ENCODE measurements around the gene APOL2.

DNA sequence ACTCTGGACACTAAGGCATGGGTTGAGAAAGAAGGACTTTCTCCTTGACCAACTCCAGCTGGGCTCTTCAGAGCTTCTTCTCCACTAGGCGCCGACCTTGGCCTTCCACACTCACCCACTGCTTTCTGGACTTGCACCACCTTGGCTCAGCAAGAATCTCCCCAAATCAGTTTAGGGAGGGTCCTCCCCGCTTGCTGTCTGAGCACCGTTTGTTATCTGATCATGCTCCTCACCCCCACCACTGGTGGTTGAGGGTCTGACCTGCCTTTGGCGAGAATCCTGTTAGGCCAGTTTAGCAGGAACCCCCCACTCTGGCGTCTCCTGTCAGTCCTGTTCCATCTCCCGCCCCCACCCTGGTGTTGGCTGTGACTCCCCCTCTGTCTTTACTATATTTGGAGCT is 10.4 kb downstream of the APOL2 start:
- TF ChIP-seq, protein P1, sequence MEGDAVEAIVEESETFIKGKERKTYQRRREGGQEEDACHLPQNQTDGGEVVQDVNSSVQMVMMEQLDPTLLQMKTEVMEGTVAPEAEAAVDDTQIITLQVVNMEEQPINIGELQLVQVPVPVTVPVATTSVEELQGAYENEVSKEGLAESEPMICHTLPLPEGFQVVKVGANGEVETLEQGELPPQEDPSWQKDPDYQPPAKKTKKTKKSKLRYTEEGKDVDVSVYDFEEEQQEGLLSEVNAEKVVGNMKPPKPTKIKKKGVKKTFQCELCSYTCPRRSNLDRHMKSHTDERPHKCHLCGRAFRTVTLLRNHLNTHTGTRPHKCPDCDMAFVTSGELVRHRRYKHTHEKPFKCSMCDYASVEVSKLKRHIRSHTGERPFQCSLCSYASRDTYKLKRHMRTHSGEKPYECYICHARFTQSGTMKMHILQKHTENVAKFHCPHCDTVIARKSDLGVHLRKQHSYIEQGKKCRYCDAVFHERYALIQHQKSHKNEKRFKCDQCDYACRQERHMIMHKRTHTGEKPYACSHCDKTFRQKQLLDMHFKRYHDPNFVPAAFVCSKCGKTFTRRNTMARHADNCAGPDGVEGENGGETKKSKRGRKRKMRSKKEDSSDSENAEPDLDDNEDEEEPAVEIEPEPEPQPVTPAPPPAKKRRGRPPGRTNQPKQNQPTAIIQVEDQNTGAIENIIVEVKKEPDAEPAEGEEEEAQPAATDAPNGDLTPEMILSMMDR (IDR thresholded peaks at IDR 0.05): no peak
- TF ChIP-seq EZH2 (IDR thresholded peaks at IDR 0.05): no peak
- no peak for TF ChIP-seq EZH2phosphoT487 (IDR thresholded peaks at IDR 0.05)

Data from neural progenitor cell (in vitro differentiated cells).